GM21717 (cell line): Measurements from ENCODE around the gene FAM72D.
A peak's percentile ranks its signal among the peaks of the same experiment; 100 is the strongest.
"Not testable (repeated sequence)": the region's sequence is repeated elsewhere in the genome, so short reads cannot be mapped to it uniquely, and the experiment has no call there.

Source experiments
- ATAC-seq: cut with Tn5 transposase; IDR thresholded peaks from one replicate; pipeline ENCODE4 v1.9.1; 2021; ENCODE audit warnings: mild to moderate bottlenecking, moderate library complexity; ENCODE audit not compliant: unreplicated experiment

Gene FAM72D

DNA sequence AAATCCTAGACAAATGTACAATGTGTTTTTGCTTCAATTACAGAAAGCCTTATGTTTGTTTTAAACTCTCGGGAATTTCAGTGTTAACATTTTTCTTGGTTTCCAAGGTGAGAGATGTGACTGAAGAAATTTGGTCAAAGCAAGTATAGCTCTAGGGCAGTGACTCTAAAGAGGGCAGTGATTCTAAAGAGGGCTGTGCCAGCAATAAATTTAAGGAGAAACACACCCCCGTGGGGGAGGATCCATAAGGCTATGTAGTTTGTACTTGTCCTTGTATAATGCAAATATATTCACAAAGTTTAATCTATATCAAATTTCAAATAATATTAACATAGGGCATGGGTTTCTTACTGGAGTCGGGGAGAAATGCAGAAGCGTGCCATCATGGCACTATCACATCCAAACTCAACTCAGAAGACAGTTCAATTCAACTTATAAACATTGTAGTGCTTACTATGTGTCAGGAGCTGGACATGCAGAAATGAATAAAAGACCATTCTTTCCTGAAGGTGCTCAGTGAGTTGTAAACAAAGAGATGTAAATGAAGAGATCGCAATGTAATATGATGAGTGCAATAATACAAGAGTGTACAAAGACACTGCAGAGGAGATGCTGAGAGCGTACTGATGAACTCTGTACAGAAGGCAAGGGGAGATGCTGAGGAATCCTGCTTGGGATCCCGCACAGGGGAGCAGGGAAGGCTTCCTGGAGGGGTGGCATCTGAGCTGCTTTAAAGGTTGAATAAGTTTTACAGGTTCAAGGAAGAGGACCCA is 13.1 kb upstream of the FAM72D start:
- ATAC-seq = not testable (repeated sequence)

DNA sequence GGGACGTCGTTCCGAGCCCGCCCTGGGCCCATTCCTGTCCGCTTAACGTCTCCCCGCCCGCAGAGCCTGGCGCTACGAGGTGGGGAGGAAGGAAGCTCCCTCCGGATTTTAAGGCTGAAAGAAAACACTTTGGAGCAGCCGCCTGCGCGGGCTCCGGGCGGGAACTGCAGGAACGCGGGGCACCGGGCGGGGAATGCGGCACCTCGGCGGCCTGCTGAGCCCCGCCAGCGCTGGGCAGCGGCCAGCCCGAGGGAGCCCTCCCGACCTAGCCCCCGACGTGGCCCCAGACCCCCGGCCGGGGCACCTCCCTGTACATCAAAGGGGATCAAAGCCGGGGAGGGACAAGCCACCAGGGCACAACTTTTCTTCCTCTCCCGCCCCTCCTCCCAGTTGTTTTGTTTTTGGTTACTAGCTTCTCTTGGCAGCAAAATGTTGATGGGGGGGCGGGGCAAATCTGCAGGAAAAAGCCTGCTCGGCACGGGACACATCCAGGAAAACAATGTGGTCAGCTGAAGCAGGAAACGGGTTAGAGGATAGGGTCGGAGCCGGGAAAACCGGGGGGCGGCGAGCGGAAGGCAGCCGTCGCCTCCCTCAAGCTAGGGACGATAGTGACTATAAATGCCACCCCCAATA is 2.1 kb upstream of the FAM72D start:
- ATAC-seq = not testable (repeated sequence)

DNA sequence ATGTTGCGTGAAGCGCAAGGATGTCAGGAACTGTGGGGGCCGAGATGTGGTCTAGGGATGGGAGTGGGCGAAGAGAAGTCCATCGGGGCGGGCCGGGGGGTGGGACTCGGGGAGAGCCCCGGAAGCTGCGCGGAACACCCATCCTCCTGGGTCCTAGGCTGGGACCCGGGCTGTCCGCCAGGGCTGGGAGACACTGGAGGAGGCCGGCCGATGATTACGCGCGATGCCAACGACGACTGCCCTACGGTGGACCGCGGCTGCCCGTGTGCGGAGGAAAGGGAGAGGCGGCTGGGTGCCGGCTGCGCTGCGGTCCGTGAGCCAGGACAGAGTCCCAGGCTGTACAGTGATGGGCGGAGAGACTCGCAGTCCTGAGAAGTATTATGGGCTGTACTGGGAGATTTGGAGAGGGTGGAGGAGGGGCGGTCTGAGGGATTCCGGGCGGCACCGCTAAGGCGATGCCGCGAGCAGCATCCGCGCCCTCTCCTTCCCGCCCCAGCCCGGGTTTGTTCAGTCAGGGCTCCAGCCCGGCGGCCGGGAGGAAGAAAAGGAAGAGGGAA is 1.0 kb upstream of the FAM72D start:
- ATAC-seq = peak; percentile 9

DNA sequence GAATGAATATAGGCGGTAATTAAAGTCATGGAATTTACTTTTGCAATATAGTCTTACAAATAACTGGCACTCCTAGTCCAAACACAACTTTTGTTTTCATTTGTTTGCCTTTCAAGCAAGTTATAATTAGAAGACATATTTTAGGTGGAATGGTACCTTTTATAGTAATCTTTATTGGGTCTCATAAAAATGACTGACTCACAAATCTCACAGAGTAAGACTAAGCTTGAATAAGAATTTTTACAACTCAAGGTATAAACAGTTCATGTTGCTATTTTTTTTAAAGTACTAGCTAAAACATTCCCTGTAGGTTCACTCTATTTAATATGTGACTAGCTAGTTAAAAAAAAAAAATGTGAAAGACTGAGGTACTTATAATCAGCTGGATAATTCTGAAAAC is 6.0 kb downstream of the FAM72D start:
- not testable (repeated sequence) for ATAC-seq

DNA sequence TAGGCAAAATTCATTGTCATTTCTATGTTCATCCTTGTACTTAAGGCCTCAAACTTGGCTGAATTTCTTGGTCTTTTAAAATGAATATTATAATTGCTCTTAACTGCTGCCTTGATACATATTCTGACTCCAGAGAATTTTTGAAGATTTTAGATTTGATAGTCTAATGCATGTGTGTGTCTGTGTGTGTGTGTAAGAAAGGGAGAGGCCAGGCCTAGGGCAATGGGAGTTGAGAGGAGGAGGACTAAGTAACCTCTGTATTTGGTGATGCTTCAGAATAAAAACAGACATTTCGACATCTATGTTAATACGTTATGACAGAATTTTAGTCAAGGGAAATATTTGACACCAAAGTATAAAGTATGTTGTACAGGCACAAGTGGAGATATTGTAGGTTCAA is 7.5 kb downstream of the FAM72D start:
- ATAC-seq = not testable (repeated sequence)

DNA sequence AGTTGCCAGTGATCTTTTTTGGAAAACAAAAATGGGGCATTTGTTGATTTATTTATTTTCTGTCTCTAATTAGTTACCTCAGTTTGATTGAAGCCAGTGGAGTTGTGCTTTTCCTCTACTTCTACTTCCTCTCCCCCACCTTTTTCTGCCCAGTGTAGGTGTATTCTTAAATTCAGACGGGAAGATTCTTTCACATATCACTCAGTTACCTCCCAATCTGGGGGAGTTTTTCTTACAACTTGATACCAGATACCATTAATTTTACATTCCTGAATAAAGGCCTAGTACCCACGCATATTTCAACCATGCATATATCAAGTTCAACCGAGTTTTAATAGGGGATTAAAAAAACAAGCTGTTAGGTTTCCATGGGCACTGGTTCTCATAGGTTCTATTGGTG is 15.9 kb downstream of the FAM72D start:
- ATAC-seq = not testable (repeated sequence)

DNA sequence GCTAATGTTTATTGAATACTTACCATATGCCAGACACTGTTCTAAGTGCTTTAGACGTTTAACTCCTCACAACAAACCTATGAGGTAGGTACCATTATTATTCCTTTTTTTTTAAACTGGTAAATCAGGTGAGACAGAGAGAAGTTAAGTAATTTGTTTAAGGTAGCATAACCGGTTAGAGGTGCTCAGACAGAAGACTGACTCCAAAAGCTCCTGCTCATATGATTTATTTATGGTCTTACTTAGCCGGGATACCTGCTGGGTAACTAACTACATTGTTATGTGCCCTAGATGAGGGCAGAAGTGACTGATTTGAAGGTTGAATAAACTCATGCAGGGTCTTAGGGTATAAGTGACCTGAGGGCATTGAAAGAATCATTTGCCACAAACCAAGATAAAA is 16.9 kb downstream of the FAM72D start:
- not testable (repeated sequence) for ATAC-seq

DNA sequence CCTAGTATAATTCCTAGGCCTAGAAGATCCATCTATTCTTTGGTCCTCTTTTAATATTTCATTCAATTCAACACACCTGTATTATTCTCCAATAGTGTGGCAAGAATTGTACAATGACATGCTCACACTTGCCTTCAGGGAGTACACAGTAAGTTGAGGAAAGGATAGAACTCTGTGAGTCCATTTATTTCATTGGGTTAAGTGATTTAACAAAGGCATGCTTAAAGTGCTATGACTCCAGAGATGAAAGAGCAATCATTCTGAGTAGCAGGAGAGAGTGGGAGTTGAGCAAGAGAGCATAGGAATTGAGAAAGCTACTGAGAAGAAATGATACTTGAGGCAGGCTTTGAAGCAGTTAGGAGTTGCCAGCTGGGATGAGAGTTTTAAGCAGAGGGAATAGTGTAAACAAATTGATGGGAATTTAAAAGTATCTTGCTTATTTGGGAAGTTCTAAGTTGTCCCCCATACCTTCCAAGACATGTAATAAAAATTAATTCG is 18.8 kb downstream of the FAM72D start:
- ATAC-seq = not testable (repeated sequence)

DNA sequence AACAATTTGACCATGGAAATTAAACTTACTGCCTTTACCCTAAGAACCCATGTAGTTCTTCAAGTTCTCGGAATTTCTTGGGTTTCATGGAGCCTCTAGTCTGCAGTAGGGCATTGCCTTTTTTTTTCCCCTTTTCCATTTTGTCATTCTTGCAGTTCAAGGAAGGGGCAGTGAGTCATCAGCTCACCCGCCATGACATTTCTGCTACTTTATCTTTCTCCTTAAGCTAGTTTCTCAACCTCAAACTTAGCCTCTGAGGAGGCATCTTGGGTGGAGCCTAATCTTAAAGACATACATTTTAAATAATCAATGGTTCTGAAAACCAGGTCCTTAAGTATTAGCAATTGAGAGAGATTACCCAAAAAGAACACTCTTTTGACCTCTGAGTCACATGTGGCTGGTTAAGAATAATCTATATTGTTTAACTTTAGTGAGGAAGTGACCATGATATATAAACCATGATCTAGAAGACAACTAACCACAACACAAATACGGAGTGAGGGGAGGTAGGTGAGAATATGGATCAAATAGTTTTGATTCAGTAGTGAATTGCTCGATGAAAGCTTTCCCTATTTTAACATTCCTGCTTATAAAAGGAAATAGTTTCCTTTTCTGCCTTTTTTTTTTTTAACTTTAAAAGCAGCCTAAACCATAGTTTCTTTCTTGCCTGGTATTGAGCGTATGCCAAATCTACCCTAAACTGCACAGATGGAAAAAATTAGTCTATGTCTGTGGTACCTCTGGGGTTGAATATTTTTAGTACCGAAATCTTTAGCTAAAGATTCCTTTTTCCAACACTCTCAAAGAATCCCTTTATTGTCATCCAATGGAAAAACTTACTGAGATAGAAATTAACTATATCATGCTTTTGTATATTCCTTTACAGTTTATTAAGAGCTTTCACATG is 20.1 kb downstream of the FAM72D start:
- ATAC-seq = not testable (repeated sequence)

DNA sequence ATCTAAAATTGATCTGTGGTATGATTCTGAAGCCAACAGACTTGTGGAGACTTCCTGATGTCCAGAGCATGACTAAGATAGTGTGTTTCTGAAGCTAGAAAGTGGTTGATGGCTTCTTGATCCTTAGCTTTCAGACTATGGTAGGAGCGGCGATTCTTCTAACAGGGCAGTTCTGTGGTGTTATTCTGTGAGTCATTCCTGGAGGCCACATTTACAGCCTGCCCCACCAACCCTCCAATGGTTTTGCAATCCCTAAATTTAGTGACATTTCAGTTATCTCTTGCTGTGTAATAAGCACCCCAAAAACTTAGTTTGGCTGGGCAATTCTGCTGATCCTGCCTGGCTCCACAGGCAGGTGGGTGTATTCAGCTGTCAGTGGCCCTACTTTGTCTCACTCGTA is 24.1 kb downstream of the FAM72D start:
- ATAC-seq = not testable (repeated sequence)

DNA sequence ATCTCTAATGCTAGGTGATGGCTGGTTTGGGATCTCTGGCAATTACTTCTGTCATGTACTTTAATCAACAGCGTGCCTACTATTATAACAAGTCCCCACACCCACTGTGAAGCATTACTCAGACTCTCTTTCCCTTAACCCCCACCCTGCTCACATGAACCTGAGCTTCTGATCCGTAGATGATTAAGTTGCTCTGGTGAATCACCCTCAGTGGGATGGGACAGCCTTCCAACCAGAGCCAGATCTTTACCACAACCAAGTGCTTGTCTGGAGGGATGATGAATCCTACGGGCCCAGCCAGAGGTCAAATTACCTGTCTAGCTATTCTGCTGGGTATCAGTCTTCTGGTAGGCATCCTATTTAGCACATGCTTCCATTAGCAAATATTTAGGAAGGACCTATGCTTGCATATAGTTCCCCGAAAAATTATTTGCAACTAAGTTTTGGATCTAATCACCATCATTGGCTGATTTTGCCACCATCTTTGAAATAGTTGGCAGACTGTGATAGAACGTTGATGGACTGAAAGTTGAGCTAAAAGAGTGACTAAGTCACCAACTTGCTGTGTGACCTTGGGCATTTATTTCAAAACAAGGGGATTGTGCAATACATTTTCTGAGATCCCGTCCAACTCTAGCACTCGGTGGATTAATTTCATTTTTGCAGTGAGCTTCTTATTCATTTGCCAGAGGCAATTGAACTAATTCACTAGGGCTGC is 26.7 kb downstream of the FAM72D start:
- ATAC-seq = not testable (repeated sequence)

DNA sequence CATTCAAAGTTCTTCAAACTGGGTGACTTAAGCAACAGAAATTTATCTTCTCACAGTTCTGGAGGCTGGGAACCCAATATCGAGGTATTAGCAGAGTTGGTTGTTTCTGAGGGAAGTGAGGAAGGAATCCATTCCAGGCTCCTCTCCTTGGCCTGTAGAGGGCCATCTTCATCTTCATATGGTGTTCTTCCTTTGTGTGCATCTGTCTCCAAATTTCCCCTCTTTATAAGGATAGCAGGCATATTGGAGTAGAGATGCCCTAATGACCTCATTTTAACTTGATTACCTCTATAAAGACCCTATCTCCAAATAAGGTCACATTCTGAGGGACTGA is 27.3 kb downstream of the FAM72D start:
- ATAC-seq = not testable (repeated sequence)

DNA sequence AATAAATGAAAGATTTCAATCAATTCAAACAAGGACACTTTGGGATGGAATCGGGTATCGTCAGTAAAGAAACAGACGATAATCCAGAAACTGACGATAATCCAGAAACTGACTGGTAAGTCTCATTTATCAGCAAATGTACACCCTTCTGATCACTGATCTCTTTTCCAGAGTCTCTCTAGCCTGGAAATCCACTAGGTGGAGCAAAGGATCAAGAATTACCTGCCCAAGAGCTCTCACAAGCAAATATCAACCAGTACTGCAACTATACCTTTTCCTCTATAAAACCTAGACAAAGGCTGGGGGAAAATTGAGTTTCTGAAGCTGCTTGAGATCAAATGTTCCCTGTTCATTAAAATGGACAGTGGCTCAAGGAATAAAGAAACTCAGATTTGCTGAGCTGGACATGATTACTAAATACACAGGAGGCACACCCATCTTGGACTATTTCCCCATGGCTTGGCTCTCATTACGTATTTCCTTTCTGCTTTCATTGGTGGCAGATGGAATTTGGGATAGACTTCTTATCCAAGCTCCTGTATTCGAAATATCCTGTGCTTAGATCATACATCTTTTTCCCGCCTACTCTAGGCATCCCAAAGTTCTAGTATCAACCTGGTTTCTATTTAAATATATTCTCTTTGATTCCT is 28.3 kb downstream of the FAM72D start:
- ATAC-seq = not testable (repeated sequence)

DNA sequence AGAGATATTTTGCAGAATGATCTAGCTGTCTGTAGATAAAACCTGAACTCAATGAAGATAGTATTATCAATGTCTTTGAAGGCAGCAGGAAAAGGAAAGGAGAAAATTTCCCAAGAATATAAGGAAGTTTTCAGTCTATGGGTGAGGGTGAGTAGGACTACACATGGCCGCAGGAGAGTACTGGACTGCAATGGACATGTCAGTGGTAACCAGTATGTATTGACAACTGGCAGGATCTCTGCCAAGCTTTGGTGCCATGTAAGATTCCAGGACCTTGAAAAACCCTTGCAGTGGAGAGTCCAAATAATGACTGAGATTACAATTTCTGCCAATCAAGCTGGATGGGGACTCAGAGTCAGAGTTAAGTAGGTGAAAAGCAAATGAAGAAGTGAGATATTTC is 29.3 kb downstream of the FAM72D start:
- not testable (repeated sequence) for ATAC-seq

DNA sequence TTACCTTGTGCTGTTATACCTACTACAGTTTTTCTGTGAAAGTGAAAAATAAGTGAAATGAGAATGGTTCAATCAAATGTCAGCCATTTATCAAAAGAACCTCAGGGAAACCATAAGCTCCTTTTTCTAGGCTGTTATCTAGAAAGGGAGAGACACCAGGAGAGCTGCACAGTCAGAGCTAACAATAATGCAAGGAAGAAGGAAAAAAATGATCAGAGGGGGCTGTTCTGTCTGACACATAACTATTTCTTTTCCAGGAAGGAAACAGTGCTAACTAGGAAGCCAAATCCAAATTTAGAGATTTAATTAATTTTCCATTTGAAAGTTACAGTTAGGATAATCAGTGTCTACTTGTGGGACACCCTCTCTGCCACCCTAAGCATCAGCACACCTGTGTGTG is 31.4 kb downstream of the FAM72D start:
- ATAC-seq = not testable (repeated sequence)

DNA sequence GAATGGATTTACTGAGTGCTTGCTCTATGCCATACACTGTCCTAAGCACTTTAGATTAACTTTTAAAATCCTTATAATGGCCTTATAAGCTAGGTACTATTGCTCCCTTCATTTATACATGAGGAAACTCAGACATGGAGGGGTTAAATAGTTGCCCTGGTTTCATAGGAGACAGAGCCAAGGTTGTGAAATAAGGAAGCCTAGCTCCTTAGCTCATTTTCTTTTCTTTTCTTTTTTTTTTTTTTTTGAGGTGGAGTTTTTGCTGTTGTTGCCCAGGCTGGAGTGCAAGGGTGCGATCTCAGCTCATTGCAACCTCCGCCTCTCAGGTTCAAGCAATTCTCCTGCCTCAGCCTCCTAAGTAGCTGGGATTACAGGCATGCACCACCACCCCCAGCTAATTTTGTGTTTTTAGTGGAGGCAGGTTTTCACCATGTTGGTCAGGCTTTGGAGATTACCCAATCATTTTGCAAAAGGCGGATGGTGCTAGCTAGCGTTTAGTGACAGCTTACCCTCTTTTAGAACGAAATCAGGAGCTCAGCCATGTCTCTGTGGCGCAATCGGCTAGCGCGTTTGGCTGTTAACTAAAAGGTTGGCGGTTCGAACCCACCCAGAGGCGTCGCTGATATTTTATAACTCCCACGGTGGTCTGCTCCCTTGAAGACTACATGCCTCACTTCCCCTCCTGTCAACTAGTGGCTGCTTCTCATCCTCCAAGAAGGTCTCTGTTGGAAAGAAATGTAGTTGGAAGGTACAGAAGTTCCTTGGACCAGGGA is 33.1 kb downstream of the FAM72D start:
- ATAC-seq = not testable (repeated sequence)

DNA sequence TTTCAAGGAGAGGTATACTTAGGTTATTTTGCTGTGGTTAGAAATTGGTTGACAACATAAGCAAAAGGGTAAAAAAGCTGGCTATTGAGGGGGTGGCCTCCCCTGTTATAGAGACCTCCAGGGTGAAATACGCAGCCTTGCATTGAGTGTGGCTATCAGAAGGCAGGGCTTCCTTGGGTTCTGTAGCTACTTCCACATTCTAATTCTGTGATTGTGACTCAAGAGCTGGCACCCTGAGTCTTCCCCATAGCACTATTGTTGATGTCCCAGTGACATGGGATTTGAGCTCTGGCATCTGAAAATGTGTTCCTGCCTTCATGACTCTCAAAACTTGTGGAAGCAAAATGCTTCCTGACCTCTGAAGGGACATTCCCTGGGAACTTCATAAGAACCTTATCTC is 38.7 kb downstream of the FAM72D start:
- ATAC-seq = not testable (repeated sequence)

DNA sequence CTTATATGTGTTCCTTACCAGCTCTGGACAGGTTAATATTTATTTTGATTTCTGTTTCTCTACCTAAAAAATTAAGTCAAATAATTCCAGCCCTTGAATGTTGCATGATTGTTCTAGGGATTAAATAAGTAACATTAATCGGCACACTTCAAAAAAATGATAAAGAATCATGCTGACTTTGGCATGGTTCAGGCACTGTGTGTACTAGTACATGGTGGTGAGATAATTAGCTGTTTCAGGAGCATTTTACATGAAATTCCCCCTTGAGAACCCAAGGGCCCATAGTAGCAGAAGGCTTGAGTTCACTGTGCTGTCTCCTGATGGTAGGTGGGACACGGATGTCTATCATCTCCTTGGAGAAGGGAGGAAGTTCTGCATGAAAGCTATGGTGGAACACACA is 44.8 kb downstream of the FAM72D start:
- ATAC-seq = not testable (repeated sequence)
